ENCODE measurements around the gene BLID. TPM values are rescaled to one million over a fixed set of nuclear protein-coding genes. Genes with fewer than 3 reads are reported as not detected.

Gene BLID
- total and polyA plus RNA-seq, 2 of the 8 experiments (the other 6 are each of a cell fraction or from before 2014, with no cell fraction given), result not detected

DNA sequence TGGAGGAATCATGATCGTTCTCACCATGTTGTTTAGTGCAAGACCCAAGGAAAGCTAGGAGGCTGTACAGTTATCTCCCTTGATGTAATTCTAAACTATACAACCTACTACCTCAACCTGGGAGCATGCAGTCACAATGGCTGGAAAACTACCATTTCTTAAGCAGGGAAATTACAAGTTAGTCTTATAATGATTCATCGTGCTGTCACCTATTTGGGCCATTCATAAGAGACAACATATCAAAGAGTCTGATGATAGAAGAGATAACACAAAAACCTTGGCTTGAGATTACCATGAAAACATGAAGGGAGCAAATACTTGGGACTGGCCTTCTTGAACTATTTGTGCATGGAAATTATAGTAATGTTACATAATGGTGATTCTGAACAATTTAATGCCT is 30.5 kb upstream of the BLID start:
- Histone ChIP-seq H3K18ac (ENCODE audit: extremely low read depth, low read length) (no peak overlapping the region), H3K4me3 (ENCODE audit: extremely low read depth in 1 of 4, insufficient read depth in 2 of 4, low read depth in 3 of 4, low read length in 4 of 4) (no peak overlapping the region), H3K27me3 (replicated peaks in 1 of 4; ENCODE audit: control insufficient read depth in 3 of 4, extremely low read depth in 1 of 4, insufficient read depth in 3 of 4, low read length in 3 of 4) (no peaks in the 10 kb centered on the region; a peak in 2 of 7 replicates), H3K79me2 (ENCODE audit: control insufficient read depth in 1 of 2, insufficient read depth in 2 of 2, low read length in 2 of 2) (no peaks in the 10 kb centered on the region), H4K20me1 (replicated peaks in 1 of 2; ENCODE audit: control insufficient read depth in 1 of 2, insufficient read depth in 2 of 2, low read length in 2 of 2) (no peaks in the 10 kb centered on the region), H2BK5ac (ENCODE audit: low read depth, low read length) (no peak overlapping the region), H4K5ac (ENCODE audit: insufficient read length, low read depth, low read length) (no peak overlapping the region), H2BK12ac (ENCODE audit: low read depth, low read length) (no peak overlapping the region), H3K79me1 (ENCODE audit: low read depth, low read length) (no peaks in the 10 kb centered on the region), H2AK5ac (ENCODE audit: low read depth, low read length) (no peak overlapping the region), H3K14ac (ENCODE audit: insufficient read length) (no peak overlapping the region), H2BK20ac (ENCODE audit: low read length) (no peak overlapping the region), H3K9me3 (ENCODE audit: insufficient read depth in 2 of 2, low read depth in 1 of 2, low read length in 1 of 2) (no peaks in the 10 kb centered on the region), H4K91ac (replicated peaks; ENCODE audit: insufficient read length, low read length) (no peak overlapping the region), H3K9ac (replicated peaks in 1 of 4; ENCODE audit: extremely low read depth in 1 of 4, low read depth in 3 of 4, low read length in 3 of 4) (no peak overlapping the region), H3K23me2 (ENCODE audit: low read depth, low read length) (no peaks in the 10 kb centered on the region), H3K27ac (ENCODE audit: low read depth, low read length) (no peak overlapping the region), H2AFZ (ENCODE audit: low read length) (no peak overlapping the region), H2BK120ac (replicated peaks; ENCODE audit: low read depth, low read length) (no peak overlapping the region), H3K4ac (replicated peaks; ENCODE audit: insufficient read length, low read depth, low read length) (no peak overlapping the region), H3K36me3 (ENCODE audit: control insufficient read depth in 2 of 4, insufficient read depth in 4 of 4, low read length in 3 of 4) (no peaks in the 10 kb centered on the region), H3K4me2 (ENCODE audit: insufficient read depth in 1 of 2, low read depth in 2 of 2, low read length in 2 of 2) (no peak overlapping the region), H3K4me1 (replicated peaks in 1 of 4; ENCODE audit: control insufficient read depth in 3 of 4, insufficient read depth in 4 of 4, low read length in 3 of 4) (no peaks in the 10 kb centered on the region), H2BK15ac (ENCODE audit: low read length) (no peak overlapping the region), H3K56ac (replicated peaks; ENCODE audit: insufficient read length, low read depth, low read length) (no peak overlapping the region), H3K23ac (ENCODE audit: insufficient read length) (no peak overlapping the region), H4K8ac (ENCODE audit: extremely low read depth, insufficient read depth, low read length) (no peak overlapping the region)
- FAIRE-seq (no peak), DNase-seq (ENCODE audit: low read depth in 1 of 2, low spot score in 2 of 2) (no peak)
- POLR2A ChIA-PET (ENCODE audit: partially characterized antibody), result interaction anchor here (0.6 kb wide), 1 partner anchor 47 kb away, joined by 3 read pairs; no protein-coding TSS in a partner anchor
- WGBS, 2 experiments (ENCODE audit: extremely low coverage in 1 of 2, insufficient coverage in 1 of 2, insufficient read length in 1 of 2, insufficient replicate concordance in 2 of 2, low coverage in 1 of 2, low lambda C conversion rate in 2 of 2, missing lambda C conversion rate in 1 of 2), result 89% methylated on average over 2 of the region's 2 CpGs; no CpG with 5 or more reads in 1 of the 2 experiments
- CTCF ChIA-PET (ENCODE audit: partially characterized antibody), result interaction anchor here (0.7 to 2.2 kb wide), 3 partner anchors 8 to 70 kb away, joined by 3 to 7 read pairs (median 3); partner anchors contain the start of gene BLID
- no peak for TF ChIP-seq SRF (IDR thresholded peaks at IDR 0.05; ENCODE audit: low read depth, low read length)
- TF ChIP-seq HDAC2 (IDR thresholded peaks at IDR 0.05; ENCODE audit: borderline replicate concordance in 1 of 2, low read depth in 2 of 2, low read length in 2 of 2), result no peak
- TF ChIP-seq HDAC6 (IDR thresholded peaks at IDR 0.05; ENCODE audit: low read depth, low read length), result no peak
- TF ChIP-seq CTBP2 (IDR thresholded peaks at IDR 0.05; ENCODE audit: borderline replicate concordance, insufficient read depth, insufficient read length, low read length), result no peak
